HG03135 (cell line): ENCODE data around the gene SZRD1.

ENCODE experiments used
- ATAC-seq: cut with Tn5 transposase; IDR thresholded peaks from one replicate; pipeline ENCODE4 v1.9.1; 2021; ENCODE audit warnings: mild to moderate bottlenecking, moderate library complexity; ENCODE audit not compliant: unreplicated experiment

Gene SZRD1

GRCh38 chr1:16393570-16394521 lies 26.8 kb downstream of the SZRD1 start:
- no peak for ATAC-seq

- ATAC-seq, result no peak
Observed at GRCh38 chr1:16394977-16395376, 27.9 kb downstream of the SZRD1 start.

- no peak for ATAC-seq
Observed at GRCh38 chr1:16396591-16396990, 29.5 kb downstream of the SZRD1 start.

- no peak for ATAC-seq
Observed at GRCh38 chr1:16397120-16397519, 30.1 kb downstream of the SZRD1 start.

- no peak for ATAC-seq
Observed at GRCh38 chr1:16398371-16398953, 31.4 kb downstream of the SZRD1 start.

GRCh38 chr1:16402742-16403141 lies 35.7 kb downstream of the SZRD1 start:
- no peak for ATAC-seq

- no peak for ATAC-seq
Observed at GRCh38 chr1:16405441-16405840, 38.4 kb downstream of the SZRD1 start.

- no peak for ATAC-seq
Observed at GRCh38 chr1:16406868-16407267, 39.8 kb downstream of the SZRD1 start.

- ATAC-seq, result no peak
Observed at GRCh38 chr1:16409536-16410152, 42.6 kb downstream of the SZRD1 start.

- no peak for ATAC-seq
Observed at GRCh38 chr1:16410803-16411202, 43.8 kb downstream of the SZRD1 start.

- ATAC-seq, result no peak
Observed at GRCh38 chr1:16413191-16413590, 46.1 kb downstream of the SZRD1 start.

- no peak for ATAC-seq
Observed at GRCh38 chr1:16418823-16419425, 51.9 kb downstream of the SZRD1 start.

GRCh38 chr1:16420424-16421118 lies 53.5 kb downstream of the SZRD1 start:
- peak; percentile 93 for ATAC-seq

GRCh38 chr1:16421201-16421600 lies 54.2 kb downstream of the SZRD1 start:
- no peak for ATAC-seq

- no peak for ATAC-seq
Observed at GRCh38 chr1:16422041-16422440, 55.0 kb downstream of the SZRD1 start.

- ATAC-seq, result no peak
Observed at GRCh38 chr1:16425125-16426025, 58.3 kb downstream of the SZRD1 start.

- no peak for ATAC-seq
Observed at GRCh38 chr1:16430606-16431005, 63.6 kb downstream of the SZRD1 start.

GRCh38 chr1:16433030-16433429 lies 66.0 kb downstream of the SZRD1 start:
- no peak for ATAC-seq

- ATAC-seq, result no peak
Observed at GRCh38 chr1:16434007-16434406, 67.0 kb downstream of the SZRD1 start.

GRCh38 chr1:16434501-16434900 lies 67.5 kb downstream of the SZRD1 start:
- no peak for ATAC-seq
